Measurements from ENCODE around the gene TAPBPL.
"Not testable (repeated sequence)": the region's sequence is repeated elsewhere in the genome, so short reads cannot be mapped to it uniquely, and the experiment has no call there.

Gene TAPBPL

DNA sequence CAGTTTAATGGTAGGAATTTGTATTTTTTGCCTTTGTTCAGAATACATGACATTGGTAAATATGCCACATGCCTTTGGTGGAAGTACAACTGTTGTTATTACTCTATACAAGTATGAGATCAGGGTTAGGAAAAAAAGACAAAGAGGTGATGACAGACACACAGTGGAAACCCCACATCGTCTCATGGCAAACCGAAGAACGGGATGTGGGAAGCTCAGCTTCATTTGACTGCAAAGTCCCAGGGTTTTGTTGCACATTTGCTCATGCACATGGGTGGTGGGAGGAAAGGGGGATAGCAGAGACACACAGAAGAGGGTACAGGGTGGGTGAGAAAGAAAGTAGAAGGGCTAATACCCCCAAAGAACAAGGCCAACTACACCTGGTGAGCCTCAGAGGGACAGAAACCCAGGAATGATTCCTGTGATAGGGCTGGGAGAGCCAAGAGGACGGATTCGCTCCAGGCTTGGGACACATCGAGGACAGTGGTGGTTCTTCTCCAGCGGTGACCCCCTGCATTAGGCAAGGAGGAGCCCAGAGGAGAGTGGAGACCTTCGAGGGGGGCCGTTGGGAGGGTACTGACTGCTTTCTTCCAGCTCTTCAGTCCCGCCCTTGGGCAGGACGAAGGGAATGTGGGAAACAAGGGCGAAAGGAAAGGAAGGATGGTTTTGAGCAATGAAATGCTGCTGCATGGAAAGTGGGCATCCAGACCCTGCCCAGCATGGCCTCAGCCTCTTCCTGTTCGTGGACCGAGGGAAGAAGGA, 10.6 kb downstream of the TAPBPL start:
- DNase-seq (ENCODE audit: low read depth) = no peak

DNA sequence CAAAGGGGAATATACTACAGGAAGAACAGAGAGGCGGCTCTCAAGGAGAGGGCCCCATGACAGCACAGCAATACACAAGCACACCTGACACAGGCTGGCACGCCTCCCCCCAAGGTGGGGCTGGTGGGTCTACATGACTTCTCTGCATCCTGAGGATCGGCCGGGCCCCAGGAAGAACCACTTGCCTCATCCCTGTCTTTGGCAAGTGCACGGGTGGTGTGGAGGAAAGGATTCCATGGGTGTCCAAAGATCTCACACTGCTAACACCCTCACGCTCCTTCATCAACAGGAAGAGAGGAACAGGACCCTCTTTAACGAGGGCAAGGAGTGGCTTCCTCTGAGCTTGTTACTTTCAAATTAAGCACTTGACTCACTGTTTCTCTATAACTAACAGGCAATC, 11.4 kb downstream of the TAPBPL start:
- no peak for DNase-seq (ENCODE audit: low read depth)

DNA sequence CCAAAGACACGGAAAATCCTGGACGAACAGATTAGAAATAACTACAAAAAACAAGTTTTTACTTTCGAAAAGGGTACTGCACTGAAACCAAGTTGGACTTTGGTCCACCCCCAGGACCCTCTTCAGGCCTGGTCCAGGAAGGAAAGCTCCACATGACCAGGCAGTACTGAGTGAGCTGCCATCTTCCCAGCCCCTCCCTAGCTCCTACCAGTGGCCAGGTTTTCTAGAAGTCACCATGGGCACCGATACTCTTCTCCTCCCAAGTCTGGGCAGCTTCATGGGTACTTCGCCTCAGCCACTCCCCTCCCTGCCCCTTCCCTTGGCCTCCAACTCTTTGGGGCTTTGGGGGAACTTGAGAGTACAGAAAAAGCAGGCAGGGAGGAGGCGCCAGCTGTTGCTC, 12.0 kb downstream of the TAPBPL start:
- DNase-seq (ENCODE audit: low read depth) = no peak

DNA sequence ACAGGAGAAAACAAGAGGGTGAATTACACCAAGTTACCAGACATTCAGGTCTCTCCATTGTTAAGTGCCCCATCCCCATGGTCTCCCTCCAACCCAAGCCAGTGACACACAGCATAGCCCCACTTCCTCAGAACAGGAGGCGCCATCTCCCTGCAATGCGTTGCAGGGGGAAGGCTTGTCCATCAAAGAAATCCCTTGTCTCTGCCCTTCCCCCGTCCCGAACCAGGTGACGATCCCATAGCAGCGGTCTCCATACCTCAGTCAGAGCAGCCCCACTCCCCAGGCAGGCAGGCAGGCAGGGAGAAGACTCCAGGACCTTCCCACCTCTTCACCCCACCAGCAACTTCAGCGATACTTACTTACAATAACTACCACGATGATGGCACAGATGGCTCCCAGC, 12.7 kb downstream of the TAPBPL start:
- no peak for DNase-seq (ENCODE audit: low read depth)

DNA sequence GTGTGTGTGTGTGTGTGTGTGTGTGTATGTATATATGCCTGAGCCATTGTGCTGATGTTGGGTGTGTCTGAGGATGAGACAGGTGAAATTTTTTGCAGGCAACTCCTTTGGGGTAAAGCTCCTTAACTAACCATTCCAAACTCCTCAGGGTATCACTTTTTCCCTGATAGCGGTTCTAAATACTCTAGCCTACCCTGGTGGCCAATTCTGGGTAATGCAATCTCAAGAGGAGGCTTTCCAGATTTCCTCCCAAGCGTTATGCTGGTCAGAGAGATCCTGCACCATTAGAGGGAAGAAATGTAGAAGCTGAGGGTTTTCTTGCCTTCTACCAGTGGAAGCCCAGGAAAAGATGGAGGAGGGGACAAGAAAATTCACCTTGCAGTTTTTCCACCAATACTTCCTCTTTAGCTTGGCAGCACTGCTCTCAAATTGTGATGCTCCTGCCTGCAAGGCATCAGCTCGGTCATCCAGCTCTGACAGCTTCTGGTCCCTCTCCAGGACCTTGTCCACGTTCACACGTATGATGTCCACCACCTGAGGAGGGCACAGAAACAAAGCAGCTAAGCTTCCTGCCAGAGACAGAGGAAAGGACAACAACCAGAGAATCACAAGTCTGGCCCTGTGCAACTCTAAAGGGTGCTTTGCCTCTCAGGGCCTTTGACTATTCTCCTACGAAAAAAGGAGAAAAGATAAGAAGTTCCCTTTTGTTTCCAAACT, 13.8 kb downstream of the TAPBPL start:
- DNase-seq (ENCODE audit: low read depth) = no peak

DNA sequence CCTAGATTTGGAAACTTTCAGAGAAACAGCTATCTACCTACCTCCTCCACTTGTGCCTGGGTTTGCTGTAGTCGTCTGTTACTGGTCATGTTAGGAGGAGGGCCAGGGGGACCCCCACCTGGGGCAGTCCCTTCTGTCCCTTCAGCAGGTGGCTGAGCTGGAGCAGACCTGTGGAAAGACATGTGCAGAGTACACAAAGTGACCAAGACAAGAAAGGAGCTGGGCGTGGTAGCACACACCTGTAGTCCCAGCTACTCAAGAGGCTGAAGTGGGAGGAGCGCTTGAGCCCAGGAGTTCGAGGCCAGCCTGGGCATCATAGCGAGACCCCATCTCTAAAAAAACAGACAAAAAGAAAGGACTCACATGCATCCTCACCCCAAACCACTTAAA, 14.3 kb downstream of the TAPBPL start:
- no peak for DNase-seq (ENCODE audit: low read depth)

DNA sequence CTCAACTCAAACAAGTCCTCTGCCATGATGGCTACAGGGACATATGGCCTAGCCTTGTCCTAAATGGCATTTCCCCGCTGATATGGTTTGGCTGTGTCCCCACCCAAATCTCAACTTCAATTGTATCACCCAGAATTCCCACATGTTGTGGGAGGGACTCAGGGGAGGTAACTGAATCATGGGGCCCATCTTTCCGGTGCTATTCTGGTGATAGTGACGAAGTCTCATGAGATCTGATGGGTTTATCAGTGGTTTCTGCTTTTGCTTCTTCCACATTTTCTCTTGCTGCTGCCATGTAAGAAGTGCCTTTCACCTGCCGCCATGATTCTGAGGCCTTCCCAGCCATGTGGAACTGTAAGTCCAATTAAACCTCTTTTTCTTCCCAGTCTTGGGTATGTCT, 14.9 kb downstream of the TAPBPL start:
- not testable (repeated sequence) for DNase-seq (ENCODE audit: low read depth)

DNA sequence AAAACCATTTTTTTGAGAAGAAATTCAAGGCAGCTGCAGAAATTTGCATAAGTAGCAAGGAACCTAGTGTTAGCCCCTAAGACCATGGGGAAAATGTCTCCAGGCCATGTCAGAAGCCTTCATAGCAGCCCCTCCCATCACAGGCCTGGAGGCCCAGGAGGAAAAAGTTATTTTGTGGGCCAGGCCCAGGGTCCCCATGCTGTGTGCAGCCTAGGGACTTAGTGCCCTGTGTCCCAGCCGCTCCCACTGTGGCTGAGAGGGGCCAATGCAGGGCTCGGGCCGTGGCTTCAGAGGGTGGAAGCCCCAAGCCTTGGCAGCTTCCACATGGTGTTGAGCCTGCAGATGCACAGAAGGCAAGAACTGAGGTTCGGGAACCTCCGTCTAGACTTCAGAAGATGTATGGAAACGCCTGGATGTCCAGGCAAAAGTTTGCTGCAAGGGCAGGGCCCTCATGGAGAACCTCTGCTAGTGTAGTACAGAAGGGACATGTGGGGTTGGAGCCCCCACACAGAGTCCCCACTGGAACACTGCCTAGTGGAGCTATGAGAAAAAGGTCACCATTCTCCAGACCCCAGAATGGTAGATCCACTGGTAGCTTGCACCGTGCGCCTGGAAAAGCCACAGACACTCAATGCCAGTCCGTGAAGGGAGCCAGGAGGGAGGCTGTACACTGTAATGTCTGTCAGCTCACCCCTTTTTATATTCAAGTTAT, 15.9 kb downstream of the TAPBPL start:
- DNase-seq (ENCODE audit: low read depth) = not testable (repeated sequence)

DNA sequence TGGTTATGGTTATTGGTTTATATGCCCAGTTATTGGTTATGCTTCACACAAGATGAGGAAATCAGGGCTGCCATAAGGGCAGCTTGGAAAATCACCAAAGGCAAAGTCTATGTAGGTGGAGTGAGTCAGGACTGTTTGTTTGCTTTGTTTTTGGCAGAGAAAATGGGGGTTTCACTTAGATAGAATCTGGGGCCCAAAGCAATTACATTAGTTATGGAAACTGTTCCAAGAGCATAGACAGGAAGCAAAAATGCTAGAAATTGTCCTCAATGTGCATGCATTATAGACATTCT, 16.4 kb downstream of the TAPBPL start:
- DNase-seq (ENCODE audit: low read depth) = no peak

DNA sequence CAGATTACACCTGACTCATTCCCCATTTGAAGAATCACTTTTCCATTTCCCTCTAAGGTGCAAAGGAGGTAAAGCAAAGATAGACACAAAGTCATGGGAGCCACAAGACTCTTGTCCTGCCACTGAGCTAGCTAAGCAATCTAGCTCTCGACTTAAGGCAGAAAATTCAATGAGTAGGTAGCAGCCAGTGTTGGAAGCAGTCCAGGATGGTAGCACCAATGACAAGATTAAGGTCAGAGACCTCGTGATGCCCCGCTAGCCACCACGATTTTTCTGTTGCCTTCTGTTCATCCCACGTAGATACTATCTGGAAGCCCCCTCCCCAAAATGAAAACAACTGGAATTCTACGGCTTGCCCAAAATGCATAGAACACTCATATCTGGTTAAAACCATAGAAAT, 17.2 kb downstream of the TAPBPL start:
- DNase-seq (ENCODE audit: low read depth) = no peak

DNA sequence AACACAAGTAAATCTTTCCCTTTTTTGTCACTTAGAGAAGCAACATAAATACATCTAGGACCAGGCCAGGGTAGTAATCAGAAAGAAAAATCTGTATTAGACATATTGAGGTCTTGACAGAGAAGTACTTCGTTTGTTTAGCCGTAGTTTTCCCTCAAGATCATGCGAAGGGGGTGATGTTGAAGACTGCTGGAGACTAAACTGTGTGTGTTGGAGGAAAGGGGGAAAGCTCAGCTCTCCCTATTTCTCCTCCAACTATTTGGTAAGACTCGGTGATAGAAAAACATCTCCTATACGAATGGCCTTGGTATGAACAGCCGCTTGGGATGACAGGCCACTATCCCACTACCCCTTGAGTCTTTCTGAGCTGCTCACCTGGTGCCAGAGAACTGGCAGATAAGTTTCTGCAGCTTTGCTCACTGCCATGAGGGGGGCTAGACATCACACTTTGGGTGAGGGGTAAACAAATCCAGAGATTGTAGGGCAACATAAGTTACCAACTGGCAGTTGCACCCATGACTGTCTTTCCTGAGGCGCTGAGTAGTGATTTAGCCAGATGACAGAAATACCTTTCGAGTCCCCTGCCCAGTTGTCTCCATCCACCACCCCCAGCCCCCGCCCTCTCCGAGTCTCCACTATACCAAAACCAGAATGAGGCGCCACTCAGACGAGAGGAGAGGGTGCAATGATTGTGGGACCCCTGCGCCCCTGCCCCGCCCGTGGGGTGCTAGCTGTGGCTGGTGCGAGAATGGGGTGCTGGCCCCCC, 17.9 kb downstream of the TAPBPL start:
- no peak for DNase-seq (ENCODE audit: low read depth)

DNA sequence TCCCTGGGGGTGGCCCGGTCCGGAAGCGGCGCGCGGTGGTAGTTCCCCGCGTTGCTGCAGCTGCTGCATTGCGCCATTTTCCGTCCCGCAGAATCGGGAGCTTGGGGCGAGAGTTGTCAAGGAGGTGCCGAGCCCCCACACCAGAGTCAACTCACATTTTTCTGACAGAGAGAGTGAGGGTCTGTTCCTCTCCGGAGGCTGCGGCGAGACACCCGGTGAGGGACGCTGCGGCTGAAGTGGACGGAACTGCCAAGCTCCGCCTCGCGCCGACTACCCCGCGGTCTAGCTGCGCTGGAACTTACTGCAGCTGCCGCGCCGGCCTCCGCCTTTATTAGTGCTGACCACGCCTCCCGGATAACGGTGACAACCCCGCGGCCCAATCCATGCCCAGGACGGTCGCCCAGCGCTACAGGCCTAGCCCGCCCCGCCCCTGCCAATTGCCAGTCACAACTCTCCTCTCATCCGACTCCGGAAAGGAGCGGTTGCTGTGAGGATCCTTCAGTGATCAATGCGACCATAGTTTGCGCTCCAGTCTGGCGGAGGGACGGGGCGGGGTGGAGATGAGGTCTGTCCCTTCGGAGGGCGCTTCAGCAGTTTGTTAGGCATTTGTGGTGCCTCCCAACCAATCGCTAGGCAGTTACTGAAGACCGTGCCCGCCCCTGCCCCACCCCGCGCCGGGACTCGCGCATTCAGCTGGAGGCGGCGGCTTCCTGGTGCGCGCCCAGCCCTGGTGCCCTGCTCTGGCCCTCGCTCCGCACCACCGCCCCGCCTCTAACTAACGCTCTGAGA, 18.7 kb downstream of the TAPBPL start, which contains the start of gene VAMP1:
TSS of gene VAMP1 (minus strand) at position 303 of the 789 bp plus-strand sequence. CDS start at position 157, 146 bp downstream.
- peak; percentile 96 for DNase-seq (ENCODE audit: low read depth)

DNA sequence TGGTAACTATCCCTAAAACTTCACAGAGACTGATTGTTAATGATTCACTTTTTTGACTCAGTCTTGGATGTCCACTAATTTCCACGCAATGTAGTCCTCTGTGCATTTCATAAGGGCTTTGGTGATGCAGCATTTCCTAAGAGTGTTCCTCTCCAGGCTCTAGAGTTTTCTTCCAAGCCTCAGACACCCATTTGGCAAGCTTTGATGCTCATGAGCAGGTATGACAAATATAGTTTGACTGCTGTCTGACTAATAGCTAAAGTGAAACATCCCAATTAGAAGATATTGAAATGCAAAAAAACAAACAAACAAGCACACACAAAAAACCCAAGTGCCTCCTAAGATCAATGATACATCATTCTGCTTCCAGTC, 20.1 kb downstream of the TAPBPL start:
- no peak for DNase-seq (ENCODE audit: low read depth)

DNA sequence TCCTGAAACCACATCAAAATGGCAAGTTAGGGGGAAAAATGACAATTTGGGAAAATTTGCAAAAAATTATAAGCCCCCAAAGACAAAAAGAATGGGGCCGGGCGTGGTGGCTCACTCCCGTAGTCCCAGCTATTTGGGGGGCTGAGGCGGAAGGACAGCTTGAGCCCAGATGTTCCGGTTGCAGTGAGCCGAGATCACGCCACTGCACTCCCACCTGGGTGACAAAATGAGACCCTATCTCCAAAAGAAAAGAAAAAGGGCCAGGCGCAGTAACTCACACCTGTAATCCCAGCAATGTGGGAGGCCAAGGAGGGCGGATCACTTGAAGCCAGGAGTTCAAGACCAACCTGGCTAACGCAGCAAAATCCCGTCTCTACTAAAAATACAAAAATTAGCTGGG, 20.6 kb downstream of the TAPBPL start:
- no peak for DNase-seq (ENCODE audit: low read depth)

DNA sequence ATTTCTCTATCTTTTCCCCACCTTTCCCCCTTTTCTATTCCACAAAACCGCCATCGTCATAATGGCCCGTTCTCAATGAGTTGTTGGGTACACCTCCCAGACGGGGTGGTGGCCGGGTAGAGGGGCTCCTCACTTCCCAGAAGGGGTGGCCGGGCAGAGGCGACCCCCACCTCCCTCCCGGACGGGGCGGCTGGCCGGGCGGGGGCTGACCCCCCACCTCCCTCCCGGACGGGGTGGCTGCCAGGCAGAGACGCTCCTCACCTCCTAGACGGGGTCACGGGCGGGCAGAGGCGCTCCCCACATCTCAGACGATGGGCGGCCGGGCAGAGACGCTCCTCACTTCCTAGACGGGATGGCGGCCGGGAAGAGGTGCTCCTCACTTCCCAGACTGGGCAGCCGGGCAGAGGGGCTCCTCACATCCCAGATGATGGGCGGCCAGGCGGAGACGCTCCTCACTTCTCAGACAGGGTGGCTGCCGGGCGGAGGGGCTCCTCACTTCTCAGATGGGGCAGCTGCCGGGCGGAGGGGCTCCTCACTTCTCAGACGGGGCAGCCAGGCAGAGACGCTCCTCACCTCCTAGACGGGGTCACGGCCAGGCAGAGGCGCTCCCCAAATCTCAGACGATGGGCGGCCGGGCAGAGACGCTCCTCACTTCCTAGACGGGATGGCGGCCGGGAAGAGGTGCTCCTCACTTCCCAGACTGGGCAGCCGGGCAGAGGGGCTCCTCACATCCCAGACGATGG, 23.6 kb downstream of the TAPBPL start:
- DNase-seq (ENCODE audit: low read depth) = not testable (repeated sequence)

DNA sequence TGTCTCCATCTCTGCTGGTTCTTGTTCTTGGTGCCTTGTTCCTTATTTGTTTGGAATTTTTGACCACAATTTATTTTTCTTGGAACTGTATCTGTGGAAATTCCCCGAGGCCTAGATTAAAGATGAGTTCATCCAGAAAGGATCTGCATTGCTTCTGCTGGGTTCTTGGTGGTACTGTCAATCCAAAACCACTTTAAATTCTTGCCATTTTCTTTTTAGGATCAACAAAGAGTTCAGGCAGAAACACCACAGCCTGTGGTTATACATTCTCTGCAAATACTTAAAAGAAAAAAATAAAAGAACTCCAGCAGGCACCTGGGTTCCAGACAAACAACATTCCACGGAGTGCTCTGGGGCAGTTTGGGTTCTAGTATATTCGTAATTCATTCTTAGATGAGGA, 24.6 kb downstream of the TAPBPL start:
- no peak for DNase-seq (ENCODE audit: low read depth)

DNA sequence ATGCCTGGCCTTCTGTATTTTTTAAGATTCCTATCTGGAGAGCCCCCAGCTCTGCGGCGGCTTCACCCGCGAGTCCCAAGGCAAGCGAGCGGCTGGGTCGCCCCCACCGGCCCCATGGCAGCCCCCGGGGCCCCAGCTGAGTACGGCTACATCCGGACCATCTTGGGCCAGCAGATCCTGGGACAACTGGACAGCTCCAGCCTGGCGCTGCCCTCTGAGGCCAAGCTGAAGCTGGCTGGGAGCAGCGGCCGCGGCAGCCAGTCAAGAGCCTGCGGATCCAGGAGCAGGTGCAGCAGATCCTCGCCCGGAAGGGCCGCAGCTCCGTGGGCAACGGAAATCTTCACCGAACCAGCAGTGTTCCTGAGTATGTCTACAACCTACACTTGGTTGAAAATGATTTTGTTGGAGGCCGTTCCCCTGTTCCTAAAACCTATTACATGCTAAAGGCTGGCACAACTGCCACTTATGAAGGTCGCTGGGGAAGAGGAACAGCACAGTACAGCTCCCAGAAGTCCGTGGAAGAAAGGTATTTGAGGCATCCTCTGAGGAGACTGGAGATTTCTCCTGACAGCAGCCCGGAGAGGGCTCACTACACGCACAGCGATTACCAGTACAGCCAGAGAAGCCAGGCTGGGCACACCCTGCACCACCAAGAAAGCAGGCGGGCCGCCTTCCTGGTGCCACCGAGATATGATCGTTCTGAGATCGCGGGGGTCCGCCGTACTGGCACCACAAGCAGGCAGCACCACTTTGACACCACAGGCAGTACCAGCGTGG, 25.9 kb downstream of the TAPBPL start:
- DNase-seq (ENCODE audit: low read depth) = not testable (repeated sequence)

DNA sequence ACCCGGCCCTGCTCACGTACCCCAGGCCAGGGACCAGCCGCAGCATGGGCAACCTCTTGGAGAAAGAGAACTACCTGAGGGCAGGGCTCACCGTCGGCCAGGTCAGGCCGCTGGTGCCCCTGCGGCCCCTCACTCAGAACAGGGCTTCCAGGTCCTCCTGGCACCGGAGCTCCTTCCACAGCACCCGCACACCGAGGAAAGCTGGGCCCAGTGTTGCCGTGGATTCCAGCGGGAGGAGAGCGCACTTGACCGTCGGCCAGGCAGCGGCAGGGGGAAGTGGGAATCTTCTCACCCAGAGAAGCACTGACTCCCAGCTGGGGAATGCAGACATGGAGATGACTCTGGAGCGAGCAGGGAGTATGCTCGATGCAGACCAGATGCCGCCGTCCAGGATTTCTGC, 26.6 kb downstream of the TAPBPL start:
- no peak for DNase-seq (ENCODE audit: low read depth)

DNA sequence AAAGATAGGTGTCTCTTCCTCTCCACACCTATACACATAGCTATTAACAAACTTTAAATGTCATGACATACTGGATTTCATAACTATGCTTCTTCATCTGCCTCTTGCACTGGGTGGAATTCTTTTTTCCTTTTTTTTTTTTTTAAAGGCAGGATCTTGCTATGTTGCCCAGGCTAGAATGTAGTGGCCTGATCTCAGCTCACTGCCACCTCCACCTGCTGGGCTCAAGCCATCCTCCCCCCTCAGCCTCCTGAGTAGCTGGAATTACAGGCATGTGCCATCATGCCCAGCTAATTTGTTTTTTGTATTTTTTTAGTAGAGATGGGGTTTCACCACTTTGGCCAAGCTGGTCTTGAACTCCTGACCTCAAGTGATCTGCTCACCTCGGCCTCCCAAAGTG, 36.4 kb downstream of the TAPBPL start:
- no peak for DNase-seq (ENCODE audit: low read depth)

DNA sequence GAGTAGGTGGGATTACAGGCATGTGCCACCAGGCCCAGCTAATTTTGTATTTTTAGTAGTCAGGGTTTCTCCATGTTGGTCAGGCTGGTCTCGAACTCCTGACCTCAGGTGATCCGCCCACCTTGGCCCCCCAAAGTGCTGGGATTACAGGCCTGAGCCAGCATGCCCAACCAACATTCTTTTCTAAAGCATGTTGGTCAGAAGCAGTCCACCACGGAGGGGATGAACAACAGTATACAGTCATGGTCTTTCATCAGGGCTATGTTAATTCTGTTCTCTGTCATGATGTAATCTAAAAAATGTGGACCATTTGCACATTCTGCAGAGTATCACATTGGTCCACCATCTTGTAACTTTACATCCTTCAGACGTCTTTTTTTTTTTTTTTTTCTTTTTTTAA, 37.6 kb downstream of the TAPBPL start:
- no peak for DNase-seq (ENCODE audit: low read depth)

Measured in stimulated activated CD8-positive, alpha-beta memory T cell treated with anti-CD3 and anti-CD28 coated beads, Interleukin-7, amount 100 ng/mL, for 24 hours (primary cell).